Body of pancreas (tissue), 4 donors: ENCODE measurements around the gene CSF3. TPM values are rescaled to one million over a fixed set of nuclear protein-coding genes. Genes with fewer than 3 reads are reported as not detected.

Source experiments
- ATAC-seq: fragments of 150-250 bp; one replicate; pipeline ENCODE4 v1.9.1; 2016
- DNase-seq, 4 donors: peaks; one replicate each; pipeline ENCODE4 v3.0.0-alpha.2; 2019
- H3K27ac ChIP-seq, 4 donors: fragments of 200-600 bp; sonication (generic); 1 replicate in 3 of 4; 2 replicates in 1 of 4; pipeline versions ENCODE4 v1.5.1 to v1.6.1; 2016 to 2019; ENCODE audit warnings: mild to moderate bottlenecking in 1 of 4, mixed read lengths in 1 of 4, moderate library complexity in 1 of 4
- H3K27me3 ChIP-seq, 2 donors: fragments of 200-600 bp; sonication (generic); one replicate each; pipeline ENCODE4 v1.6.0; 2016; ENCODE audit warnings: mild to moderate bottlenecking in 1 of 2
- H3K36me3 ChIP-seq, 2 donors: fragments of 200-600 bp; sonication (generic); replicated peaks in 1 of 2; 2 replicates each; pipeline ENCODE4 v1.5.1; 2016; ENCODE audit warnings: low read depth in 2 of 2; ENCODE audit not compliant: insufficient read depth in 1 of 2
- H3K4me1 ChIP-seq: fragments of 200-600 bp; sonication (generic); one replicate; pipeline ENCODE4 v1.6.0; 2016
- H3K4me3 ChIP-seq, 2 donors: fragments of 200-600 bp; sonication (generic); 1 replicate in 1 of 2; 2 replicates in 1 of 2; pipeline ENCODE4 v1.5.1; 2016 to 2019
- H3K9me3 ChIP-seq, 3 donors: fragments of 200-600 bp; sonication (generic); 1 replicate in 2 of 3; 2 replicates in 1 of 3; pipeline ENCODE4 v1.5.1; 2016
- CTCF ChIP-seq, 7 experiments: fragments of 450-650 bp in 4 of 7; fragments of 200-600 bp in 3 of 7; sonication (generic) in 3 of 7; IDR thresholded peaks; one replicate each; pipeline ENCODE4 v1.5.1; 2016 to 2019; ENCODE audit warnings: antibody characterized with exemption in 7 of 7
- POLR2A ChIP-seq, 3 donors: fragments of 450-650 bp; IDR thresholded peaks; one replicate each; pipeline ENCODE4 v1.6.1; 2016; ENCODE audit warnings: antibody characterized with exemption in 3 of 3, mild to moderate bottlenecking in 2 of 3
- WGBS, 2 donors: methylation state at CpG; one replicate each; pipeline ENCODE4 v1.1.5; 2017; 5-methylcytosine and 5-hydroxymethylcytosine counted together
- intact Hi-C: fragments of 100-400 bp; cut with DNase I; formaldehyde crosslinking; loops from one replicate; pipeline ENCODE4 v1.15.1; 2023
- total RNA-seq, 2 donors: library from RNA; depleted of rRNA; stranded (reverse); fragments of >200 nt; gene quantifications; one replicate each; pipeline ENCODE4 v1.1.0, GENCODE V29; 2016

CSF3 gene
- total RNA-seq, 2 donors from 2014 or later, result 0.78 to 1.6 TPM

GRCh38 chr17:40032322-40033320 is 17.4 kb downstream of the CSF3 start:
- 38 to 49% methylated on average over 8 to 23 of the region's 23 CpGs for WGBS, 2 donors
- H3K9me3 ChIP-seq, result no peaks in the 10 kb centered on the region
- H3K36me3 ChIP-seq, result peaks cover 0 to 13% of the 10 kb centered on the region in 2 donors
- H3K4me3 ChIP-seq, result no peak overlapping the region
- ATAC-seq (peak; percentile 92), DNase-seq (peak; percentile 96 to 99 (median 98))
- peak overlapping the region; percentile 72 to 94 (median 82) for H3K27ac ChIP-seq
- peak in 2 of 3 donors; percentile 28 to 42 for TF ChIP-seq POLR2A (IDR thresholded peaks at IDR 0.05)
- peak in 1 of 7 experiments; percentile 5 for TF ChIP-seq CTCF (IDR thresholded peaks at IDR 0.05)
- no peaks in the 10 kb centered on the region for H3K27me3 ChIP-seq
- H3K4me1 ChIP-seq, result peaks cover 54% of the 10 kb centered on the region
- intact Hi-C loops, result no loop called here

GRCh38 chr17:40033339-40033738 is 18.1 kb downstream of the CSF3 start:
- peak overlapping the region; percentile 72 to 94 (median 82) for H3K27ac ChIP-seq
- WGBS, 2 donors, result 34 to 60% methylated on average over 8 of the region's 8 CpGs
- peak; percentile 66 to 79 (median 69) for DNase-seq
- peak; percentile 62 for ATAC-seq
- no peaks in the 10 kb centered on the region for H3K27me3 ChIP-seq
- intact Hi-C loops, result no loop called here
- H3K4me1 ChIP-seq, result peaks cover 56% of the 10 kb centered on the region
- H3K9me3 ChIP-seq, result no peaks in the 10 kb centered on the region
- no peak overlapping the region for H3K4me3 ChIP-seq
- peaks cover 0 to 11% of the 10 kb centered on the region in 2 donors for H3K36me3 ChIP-seq
- no peak for TF ChIP-seq POLR2A (IDR thresholded peaks at IDR 0.05)
- TF ChIP-seq CTCF (IDR thresholded peaks at IDR 0.05), result no peak

GRCh38 chr17:40034426-40035161 is 19.4 kb downstream of the CSF3 start:
- Histone ChIP-seq H3K27ac (peak overlapping the region in 1 of 4 donors; percentile 94), H3K4me1 (peaks cover 66% of the 10 kb centered on the region), H3K9me3 (no peaks in the 10 kb centered on the region), H3K4me3 (no peak overlapping the region), H3K27me3 (no peaks in the 10 kb centered on the region), H3K36me3 (peaks cover 0 to 3% of the 10 kb centered on the region in 2 donors)
- ATAC-seq, result no peak
- no peak for TF ChIP-seq CTCF (IDR thresholded peaks at IDR 0.05)
- TF ChIP-seq POLR2A (IDR thresholded peaks at IDR 0.05), result no peak
- intact Hi-C loops, result no loop called here
- 71 to 76% methylated on average over 7 to 8 of the region's 8 CpGs for WGBS, 2 donors
- no peak for DNase-seq

- TF ChIP-seq CTCF (IDR thresholded peaks at IDR 0.05) (peak in 6 of 7 experiments; percentile 17 to 37 (median 30)), POLR2A (IDR thresholded peaks at IDR 0.05) (no peak)
- Histone ChIP-seq H3K4me1 (peaks cover 60% of the 10 kb centered on the region), H3K36me3 (no peaks in the 10 kb centered on the region), H3K27me3 (no peaks in the 10 kb centered on the region), H3K9me3 (no peaks in the 10 kb centered on the region), H3K27ac (no peak overlapping the region), H3K4me3 (no peak overlapping the region)
- no peak for ATAC-seq
- peak in 1 of 4 donors; percentile 31 for DNase-seq
- WGBS, 2 donors, result 35 to 48% methylated on average over 4 to 12 of the region's 12 CpGs
- intact Hi-C loops, result no loop called here
Observed at GRCh38 chr17:40035162-40035559, 19.9 kb downstream of the CSF3 start.
